NCI-H82 (cell line): ENCODE measurements around the gene ARL3.
"Not testable (repeated sequence)": the region's sequence is repeated elsewhere in the genome, so short reads cannot be mapped to it uniquely, and the experiment has no call there.

ENCODE experiments used
- DNase-seq: peaks from one replicate; lab custom pipeline; 2025; lab: John Stamatoyannopoulos, UW

Gene ARL3

GRCh38 chr10:102702742-102703141 lies 11.5 kb downstream of the ARL3 start:
- no peak for DNase-seq

GRCh38 chr10:102701796-102702195 lies 12.4 kb downstream of the ARL3 start:
- DNase-seq: no peak

- DNase-seq: no peak
Measured at GRCh38 chr10:102701272-102701671, 12.9 kb downstream of the ARL3 start.

- no peak for DNase-seq
Measured at GRCh38 chr10:102698894-102699293, 15.3 kb downstream of the ARL3 start.

GRCh38 chr10:102696736-102697135 lies 17.5 kb downstream of the ARL3 start:
- no peak for DNase-seq

- DNase-seq: not testable (repeated sequence)
Measured at GRCh38 chr10:102695401-102695800, 18.8 kb downstream of the ARL3 start.

GRCh38 chr10:102691285-102692066 lies 22.7 kb downstream of the ARL3 start:
- DNase-seq: no peak

GRCh38 chr10:102683736-102684135 lies 30.5 kb downstream of the ARL3 start:
- DNase-seq: peak; percentile 45

- DNase-seq: no peak
Measured at GRCh38 chr10:102682981-102683380, 31.2 kb downstream of the ARL3 start.

- DNase-seq: no peak
Measured at GRCh38 chr10:102682416-102682815, 31.8 kb downstream of the ARL3 start.

GRCh38 chr10:102681696-102682095 lies 32.5 kb downstream of the ARL3 start:
- no peak for DNase-seq

GRCh38 chr10:102679596-102679995 lies 34.6 kb downstream of the ARL3 start:
- no peak for DNase-seq

GRCh38 chr10:102678842-102679289 lies 35.3 kb downstream of the ARL3 start:
- DNase-seq: peak; percentile 82

- DNase-seq: no peak
Measured at GRCh38 chr10:102678068-102678400, 36.2 kb downstream of the ARL3 start.

GRCh38 chr10:102677331-102678067 lies 36.7 kb downstream of the ARL3 start:
- peak; percentile 37 for DNase-seq

- no peak for DNase-seq
Measured at GRCh38 chr10:102676534-102677315, 37.5 kb downstream of the ARL3 start.

GRCh38 chr10:102675666-102676533 lies 38.3 kb downstream of the ARL3 start:
- DNase-seq: peak; percentile 78

- peak; percentile 32 for DNase-seq
Measured at GRCh38 chr10:102675011-102675665, 39.1 kb downstream of the ARL3 start.

GRCh38 chr10:102674566-102674965 lies 39.6 kb downstream of the ARL3 start:
- peak; percentile 14 for DNase-seq

- DNase-seq: peak; percentile 49
Measured at GRCh38 chr10:102673819-102674511, 40.2 kb downstream of the ARL3 start.
